DMS53 (cell line): ENCODE data around the gene SRD5A2.
"Not testable (repeated sequence)": the region's sequence is repeated elsewhere in the genome, so short reads cannot be mapped to it uniquely, and the experiment has no call there.

Source experiments
- DNase-seq: peaks from one replicate; lab custom pipeline; 2025; lab: John Stamatoyannopoulos, UW

SRD5A2 gene

GRCh38 chr2:31533036-31533435 is 47.7 kb downstream of the SRD5A2 start:
- no peak for DNase-seq

DNA sequence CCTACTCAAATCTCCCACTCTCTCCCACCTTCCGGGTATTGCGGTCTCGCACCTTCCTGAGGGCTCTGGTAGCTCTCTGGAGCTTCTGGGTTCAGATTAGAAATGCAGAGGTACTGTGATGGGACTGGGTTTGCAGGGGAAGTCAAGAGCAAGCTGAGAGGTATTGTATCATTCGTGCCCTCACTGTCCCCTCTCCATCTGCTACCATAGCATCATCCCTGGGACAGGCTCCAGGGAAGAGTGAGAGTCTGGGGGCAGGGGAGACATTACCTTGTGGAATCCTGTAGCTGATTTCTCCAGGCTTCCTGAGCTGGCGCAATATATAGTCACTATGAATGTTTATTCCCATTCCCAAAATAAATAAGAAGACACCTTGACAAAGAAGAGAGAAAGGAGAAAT is 49.6 kb downstream of the SRD5A2 start:
- DNase-seq = no peak

DNA sequence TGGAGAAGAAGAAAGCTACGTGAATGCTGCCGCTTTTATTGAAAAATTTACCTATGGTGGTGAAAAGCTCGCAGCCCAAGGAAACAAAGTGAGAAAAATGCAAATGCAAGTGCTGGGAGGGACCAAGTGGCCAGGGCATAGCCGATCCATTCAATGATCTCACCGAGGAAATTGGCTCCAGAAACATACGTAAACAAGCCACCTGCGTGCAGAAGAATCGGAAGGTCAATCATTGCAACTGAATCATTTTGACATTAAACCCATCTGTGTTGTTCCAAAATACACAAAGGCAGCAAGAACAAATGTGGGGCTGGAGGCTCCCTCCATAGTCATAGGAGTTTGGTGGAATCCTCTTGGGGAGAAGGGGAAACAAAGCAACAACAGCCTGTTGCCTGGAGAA is 51.5 kb downstream of the SRD5A2 start:
- no peak for DNase-seq

DNA sequence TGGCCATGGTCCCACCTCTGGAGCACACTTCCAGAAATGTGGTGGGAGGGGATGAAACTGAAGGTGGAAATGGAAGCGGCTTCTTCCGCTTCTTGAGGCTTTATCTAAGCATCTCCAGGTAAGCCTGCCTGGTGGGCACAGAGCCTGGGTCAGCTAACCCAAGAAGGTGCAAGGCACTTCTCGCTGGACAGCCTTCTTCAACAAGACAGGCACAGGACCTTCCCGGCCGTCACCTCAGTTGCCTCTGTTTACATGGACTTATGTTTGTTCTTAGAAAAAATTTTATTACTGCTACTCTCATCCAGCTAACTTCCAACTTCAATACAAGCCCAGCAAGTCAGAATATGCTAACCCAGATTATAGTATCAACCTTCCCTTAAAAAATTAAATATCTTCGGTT is 51.9 kb downstream of the SRD5A2 start:
- no peak for DNase-seq

- no peak for DNase-seq
Observed at GRCh38 chr2:31526946-31527732, 53.6 kb downstream of the SRD5A2 start.

DNA sequence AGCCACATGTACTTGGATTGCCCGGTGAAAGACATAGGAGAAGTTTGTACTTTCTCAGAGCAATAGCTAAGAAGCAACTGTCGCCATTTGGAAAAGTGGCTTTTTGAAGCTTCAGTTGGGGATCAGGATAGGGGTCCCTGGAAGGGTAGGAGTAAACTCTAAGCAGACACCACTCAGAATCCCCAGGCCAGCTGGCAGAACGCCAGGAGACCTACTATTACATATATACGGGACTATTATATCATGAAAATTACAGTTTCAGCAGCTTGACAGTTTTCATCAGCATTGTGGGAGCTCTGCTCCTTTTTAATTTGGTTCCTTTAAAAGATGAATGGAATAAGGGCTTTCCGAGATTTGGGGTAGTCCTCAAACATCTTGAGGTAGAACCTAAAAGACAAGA is 54.9 kb downstream of the SRD5A2 start:
- DNase-seq = no peak

DNA sequence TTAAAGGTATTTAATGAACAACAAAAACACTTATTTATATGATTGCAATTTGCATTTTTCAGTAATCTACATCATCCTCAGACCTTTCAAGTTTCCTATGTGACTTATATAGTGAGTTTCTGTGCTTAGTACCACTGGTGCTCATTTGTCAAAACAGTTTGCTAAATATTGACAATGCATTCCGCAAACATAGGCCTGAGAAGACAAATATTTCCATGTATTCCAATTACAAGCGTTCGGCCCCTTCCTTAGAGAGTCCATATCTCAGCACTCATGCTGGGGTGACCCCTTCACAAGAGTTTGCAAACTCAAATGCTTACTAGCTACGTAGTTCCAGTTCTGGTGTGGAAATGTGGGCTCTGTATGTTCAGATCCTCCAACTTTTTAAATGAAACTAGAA is 56.1 kb downstream of the SRD5A2 start:
- DNase-seq = no peak

DNA sequence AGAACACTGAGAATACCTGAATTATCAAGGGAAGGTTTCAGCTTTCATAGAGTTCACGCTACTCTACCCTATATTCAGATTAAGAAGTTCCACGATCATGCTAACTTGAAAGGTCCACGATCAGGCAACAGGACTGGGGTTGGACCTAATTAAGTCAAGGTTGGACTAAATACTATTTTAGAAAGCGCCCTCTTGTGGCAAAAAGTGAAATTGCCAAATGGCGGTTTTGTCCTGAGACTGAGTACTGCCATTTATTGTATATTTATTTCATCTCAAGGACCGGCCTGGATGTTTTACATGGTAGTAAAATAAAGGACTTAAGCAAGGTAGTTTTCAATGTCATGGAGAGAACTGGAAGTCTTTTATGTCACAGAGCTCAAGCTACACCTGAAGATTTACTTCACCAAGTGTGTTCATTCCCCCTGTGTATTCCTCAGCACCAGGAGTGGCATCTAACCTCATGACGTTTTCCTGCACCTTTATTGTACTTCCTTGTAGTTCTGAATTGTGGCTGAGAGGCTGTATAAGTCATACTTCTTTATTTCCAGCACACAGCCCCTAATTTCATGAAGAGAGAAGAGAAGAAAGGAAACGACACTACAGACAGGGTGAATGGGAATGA is 56.8 kb downstream of the SRD5A2 start:
- peak; percentile 75 for DNase-seq

GRCh38 chr2:31522786-31523185 is 58.0 kb downstream of the SRD5A2 start:
- DNase-seq = no peak

DNA sequence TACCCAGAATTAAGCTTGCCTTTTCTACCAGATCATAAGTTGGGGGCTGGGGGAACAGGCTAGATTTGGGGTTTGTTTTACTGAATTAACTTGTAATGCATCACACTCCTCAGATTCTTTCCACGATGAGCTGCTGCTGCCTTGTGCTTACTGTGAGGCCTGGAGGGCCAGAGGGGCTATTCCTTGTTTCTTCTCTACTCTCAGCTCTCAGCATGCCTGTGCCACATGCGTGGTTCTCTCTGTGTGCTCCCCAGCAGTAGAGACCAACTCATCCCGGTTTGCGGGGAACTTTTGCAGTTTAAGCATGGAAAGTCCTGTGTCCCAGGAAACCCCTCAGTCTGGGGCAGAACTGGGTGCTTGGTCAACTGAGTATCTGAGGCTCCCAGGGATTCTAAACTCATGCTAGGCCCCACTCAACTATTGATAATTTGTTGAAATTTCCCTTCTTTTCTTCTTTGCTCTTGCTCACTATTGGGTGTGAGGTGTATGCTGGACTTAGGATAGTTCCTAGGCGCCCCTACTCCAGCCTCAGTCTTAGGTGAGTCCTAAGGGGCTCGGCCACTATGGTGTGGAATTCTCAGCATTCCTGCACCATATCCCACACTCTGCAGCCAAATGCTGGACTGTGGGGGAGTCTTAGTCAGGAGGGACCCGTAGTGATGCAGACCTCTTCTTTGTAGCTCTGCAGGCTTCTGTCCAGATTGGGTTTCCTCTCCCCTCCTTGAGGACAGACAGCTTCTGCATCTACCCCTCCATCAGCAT is 63.1 kb downstream of the SRD5A2 start:
- no peak for DNase-seq

GRCh38 chr2:31515586-31515985 is 65.2 kb downstream of the SRD5A2 start:
- no peak for DNase-seq

GRCh38 chr2:31513553-31513952 is 67.2 kb downstream of the SRD5A2 start:
- DNase-seq = no peak

DNA sequence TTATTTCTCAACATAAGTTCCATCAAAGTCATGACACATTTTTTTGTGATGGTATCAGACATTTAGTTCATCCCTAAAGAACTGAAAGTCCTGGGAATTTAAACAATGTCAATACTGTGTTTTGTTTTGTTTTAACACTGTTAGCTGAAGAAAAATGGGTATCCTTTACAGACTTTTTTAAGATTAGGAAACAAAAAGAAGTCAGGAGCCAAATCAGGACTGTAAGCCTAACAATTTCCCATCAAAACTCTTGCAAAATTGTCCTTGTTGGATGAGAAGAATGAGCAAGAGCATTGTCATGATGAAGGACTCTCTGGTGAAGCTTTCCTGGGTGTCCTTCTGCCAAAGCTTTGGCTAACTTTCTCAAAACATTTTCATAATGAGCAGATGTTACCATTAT is 69.4 kb downstream of the SRD5A2 start:
- no peak for DNase-seq

DNA sequence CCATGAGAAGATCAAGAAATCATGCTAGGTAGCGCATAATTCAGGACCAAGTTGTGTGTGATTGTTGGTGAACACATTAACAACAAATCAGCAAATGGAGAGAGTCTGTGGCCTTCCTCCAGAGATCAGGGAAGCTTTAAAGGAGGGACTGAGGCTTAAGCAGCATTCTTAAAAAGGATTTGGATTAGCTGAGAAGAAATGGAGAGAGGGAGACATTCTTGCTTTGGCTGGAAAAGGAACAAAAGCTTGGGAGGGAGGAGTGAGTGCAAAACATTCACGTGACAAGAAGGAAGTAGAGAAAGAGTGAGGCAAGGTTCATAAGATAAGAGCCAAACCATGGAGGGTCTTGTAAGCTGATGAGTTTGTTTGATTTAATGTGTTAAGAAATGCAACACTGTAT is 75.6 kb downstream of the SRD5A2 start:
- DNase-seq = no peak

- no peak for DNase-seq
Observed at GRCh38 chr2:31504311-31504710, 76.4 kb downstream of the SRD5A2 start.

DNA sequence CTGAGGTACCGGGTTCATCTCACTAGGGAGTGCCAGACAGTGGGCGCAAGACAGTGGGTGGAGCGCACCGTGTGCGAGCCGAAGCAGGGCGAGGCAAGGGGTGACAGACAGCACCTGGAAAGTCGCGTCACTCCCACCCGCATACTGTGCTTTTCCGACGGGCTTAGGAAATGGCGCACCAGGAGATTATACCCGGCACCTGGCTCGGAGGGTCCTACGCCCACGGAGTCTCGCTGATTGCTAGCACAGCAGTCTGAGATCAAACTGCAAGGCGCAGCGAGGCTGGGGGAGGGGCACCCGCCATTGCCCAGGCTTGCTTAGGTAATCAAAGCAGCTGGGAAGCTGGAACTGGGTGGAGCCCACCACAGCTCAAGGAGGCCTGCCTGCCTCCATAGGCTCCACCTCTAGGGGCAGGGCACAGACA is 84.3 kb downstream of the SRD5A2 start:
- DNase-seq = not testable (repeated sequence)

GRCh38 chr2:31489339-31489738 is 91.4 kb downstream of the SRD5A2 start:
- peak; percentile 94 for DNase-seq

DNA sequence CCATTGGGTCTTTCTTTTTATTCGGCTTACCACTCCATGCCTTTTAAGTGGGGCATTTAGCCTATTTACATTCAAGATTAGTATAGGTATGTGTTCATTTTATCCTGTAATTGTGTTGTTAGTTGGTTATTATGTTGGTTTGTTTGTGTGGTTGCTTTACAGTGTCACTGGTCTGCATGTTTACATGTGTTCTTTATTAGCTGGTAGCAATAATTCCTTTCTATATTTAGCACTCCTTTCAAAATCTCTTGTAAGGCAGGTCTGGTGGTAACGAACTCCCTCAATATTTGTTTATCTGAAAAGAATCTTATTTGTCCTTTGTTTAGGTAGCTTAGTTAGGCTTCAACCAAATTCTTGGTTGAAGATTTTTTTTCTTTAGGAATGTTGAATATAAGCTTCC is 97.5 kb downstream of the SRD5A2 start:
- DNase-seq = no peak

GRCh38 chr2:31476511-31477180 is 104.1 kb downstream of the SRD5A2 start:
- no peak for DNase-seq

DNA sequence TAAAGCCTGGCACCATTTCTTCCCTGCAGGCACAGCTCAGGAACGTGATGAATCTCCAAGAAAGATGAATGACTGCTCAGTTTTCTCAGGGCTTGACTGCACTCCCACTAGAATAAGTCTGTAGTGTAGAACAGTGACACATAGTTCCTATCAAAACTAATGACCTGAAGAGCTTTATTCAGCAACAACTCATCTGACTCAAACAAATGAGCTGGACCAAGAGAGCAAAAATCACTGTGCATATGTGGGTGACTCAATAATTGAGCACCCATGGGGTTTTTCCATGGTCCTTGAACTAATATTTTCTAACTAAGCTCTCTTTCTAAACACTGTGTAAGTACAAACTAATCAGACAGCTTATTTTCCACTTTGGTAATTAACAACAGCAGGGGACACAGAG is 105.0 kb downstream of the SRD5A2 start:
- no peak for DNase-seq

GRCh38 chr2:31474296-31474695 is 106.4 kb downstream of the SRD5A2 start:
- DNase-seq = no peak
